ENCODE measurements around the gene ZDHHC14. TPM values are rescaled to one million over a fixed set of nuclear protein-coding genes. Genes with fewer than 3 reads are reported as not detected.
"Not testable (repeated sequence)": the region's sequence is repeated elsewhere in the genome, so short reads cannot be mapped to it uniquely, and the experiment has no call there.

Gene ZDHHC14
- polyA plus RNA-seq, 6 donors from 2014 or later, result 1.7 to 10.5 (median 4.1) TPM

DNA sequence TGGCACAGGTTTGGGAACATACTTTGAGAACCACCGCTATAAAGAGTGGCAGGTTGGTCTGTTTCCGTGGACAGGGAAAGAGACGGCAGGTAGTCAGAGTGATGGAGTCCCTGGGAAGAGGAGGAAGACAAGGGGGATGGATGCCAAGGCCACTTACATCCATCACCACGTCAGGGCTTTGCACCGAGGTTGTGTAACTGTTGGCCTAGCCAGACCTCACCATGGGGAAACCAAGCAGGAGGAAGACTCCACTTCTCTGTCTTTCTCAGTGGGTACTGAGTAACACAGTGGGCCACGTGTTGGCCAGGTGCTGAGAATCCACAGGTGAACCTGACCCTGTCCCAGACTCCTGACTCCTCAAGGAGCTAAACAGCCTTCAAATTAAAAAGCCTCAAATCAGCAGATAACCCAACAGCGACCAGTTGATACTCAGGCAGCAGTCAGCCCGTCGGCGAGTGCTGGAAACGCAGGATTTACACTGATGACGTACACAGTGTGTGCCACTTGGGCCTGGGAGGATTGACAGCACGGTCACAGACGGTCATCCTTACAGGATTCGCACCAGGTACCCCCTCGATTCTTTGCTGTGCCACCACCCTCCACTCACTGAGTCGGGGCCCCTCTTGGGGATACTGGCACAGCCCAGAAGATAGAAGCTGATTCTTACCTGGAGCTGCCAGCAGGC, 307.4 kb downstream of the ZDHHC14 start:
- H3K27me3 Mint-ChIP-seq, result peaks cover 5 to 27% (median 20%) of the 10 kb centered on the region in 3 donors
- H3K4me3 Mint-ChIP-seq, result no peak overlapping the region
- peaks cover 0 to 4% (median 0%) of the 10 kb centered on the region in 3 donors for H3K4me1 Mint-ChIP-seq
- H3K36me3 Mint-ChIP-seq, result no peaks in the 10 kb centered on the region
- H3K9me3 Mint-ChIP-seq, result no peaks in the 10 kb centered on the region
- DNase-seq (no peak), ATAC-seq (ENCODE audit: low read depth in 2 of 2) (no peak)
- no peak overlapping the region for H3K27ac Mint-ChIP-seq

DNA sequence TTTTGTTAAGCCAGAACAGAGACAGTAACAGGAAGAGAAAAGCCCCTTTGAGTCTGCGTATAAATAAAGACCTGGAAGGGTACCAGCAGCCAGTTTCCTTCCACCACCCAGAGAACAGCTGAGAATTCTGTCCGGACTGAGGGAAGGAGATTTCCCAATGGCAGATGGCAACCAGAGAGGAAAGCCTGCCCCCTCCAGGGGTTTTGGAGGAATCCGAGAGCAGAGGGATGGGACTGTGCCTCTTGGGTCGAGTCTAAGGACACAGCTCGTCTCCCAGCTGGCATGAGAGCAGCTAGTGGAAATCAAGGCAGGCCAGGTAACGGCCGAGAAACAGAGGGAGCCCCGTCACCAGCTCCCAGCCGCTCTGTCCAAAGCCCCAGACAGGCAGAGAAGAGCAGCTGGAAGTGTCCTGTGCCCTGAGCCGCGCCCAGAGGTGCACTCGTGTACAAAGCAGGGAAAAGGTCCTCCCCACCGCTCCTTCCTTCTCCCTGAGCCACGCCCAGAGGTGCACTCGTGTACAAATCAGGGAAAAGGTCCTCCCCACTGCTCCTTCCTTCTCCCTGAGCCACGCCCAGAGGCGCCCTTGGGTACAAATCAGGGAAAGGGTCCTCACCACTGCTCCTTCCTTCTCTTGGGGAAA, 308.1 kb downstream of the ZDHHC14 start:
- H3K36me3 Mint-ChIP-seq, result no peaks in the 10 kb centered on the region
- H3K27ac Mint-ChIP-seq, result peak overlapping the region in 1 of 6 donors; percentile 81
- peaks cover 0 to 4% (median 0%) of the 10 kb centered on the region in 3 donors for H3K4me1 Mint-ChIP-seq
- ATAC-seq (ENCODE audit: low read depth in 2 of 2) (no peak), DNase-seq (no peak)
- peaks cover 5 to 27% (median 20%) of the 10 kb centered on the region in 3 donors for H3K27me3 Mint-ChIP-seq
- no peaks in the 10 kb centered on the region for H3K9me3 Mint-ChIP-seq
- peak overlapping the region in 1 of 8 donors; percentile 66 for H3K4me3 Mint-ChIP-seq

DNA sequence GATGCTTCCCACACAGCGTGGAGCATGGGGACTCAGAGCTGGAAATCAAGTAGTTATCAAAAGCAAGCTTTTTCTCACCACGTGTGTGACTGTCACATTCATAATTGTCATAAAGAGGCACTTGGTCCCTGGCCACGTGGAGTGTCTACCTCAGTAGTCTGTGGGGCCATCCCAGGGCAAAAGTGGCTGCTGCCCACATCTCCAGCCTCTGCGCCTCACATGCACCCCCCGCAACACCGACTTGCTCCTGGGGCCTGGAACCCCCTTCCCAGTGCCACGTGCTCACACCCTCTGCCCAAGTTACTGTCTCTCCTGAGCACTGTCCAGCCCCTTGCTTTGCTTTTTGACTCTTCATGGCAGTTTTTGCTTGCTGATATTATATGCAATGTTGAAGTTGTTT, 308.9 kb downstream of the ZDHHC14 start:
- peaks cover 5 to 27% (median 20%) of the 10 kb centered on the region in 3 donors for H3K27me3 Mint-ChIP-seq
- no peak overlapping the region for H3K27ac Mint-ChIP-seq
- DNase-seq (no peak), ATAC-seq (ENCODE audit: low read depth in 2 of 2) (no peak)
- peaks cover 0 to 4% (median 0%) of the 10 kb centered on the region in 3 donors for H3K4me1 Mint-ChIP-seq
- no peaks in the 10 kb centered on the region for H3K9me3 Mint-ChIP-seq
- no peak overlapping the region for H3K4me3 Mint-ChIP-seq
- no peaks in the 10 kb centered on the region for H3K36me3 Mint-ChIP-seq

DNA sequence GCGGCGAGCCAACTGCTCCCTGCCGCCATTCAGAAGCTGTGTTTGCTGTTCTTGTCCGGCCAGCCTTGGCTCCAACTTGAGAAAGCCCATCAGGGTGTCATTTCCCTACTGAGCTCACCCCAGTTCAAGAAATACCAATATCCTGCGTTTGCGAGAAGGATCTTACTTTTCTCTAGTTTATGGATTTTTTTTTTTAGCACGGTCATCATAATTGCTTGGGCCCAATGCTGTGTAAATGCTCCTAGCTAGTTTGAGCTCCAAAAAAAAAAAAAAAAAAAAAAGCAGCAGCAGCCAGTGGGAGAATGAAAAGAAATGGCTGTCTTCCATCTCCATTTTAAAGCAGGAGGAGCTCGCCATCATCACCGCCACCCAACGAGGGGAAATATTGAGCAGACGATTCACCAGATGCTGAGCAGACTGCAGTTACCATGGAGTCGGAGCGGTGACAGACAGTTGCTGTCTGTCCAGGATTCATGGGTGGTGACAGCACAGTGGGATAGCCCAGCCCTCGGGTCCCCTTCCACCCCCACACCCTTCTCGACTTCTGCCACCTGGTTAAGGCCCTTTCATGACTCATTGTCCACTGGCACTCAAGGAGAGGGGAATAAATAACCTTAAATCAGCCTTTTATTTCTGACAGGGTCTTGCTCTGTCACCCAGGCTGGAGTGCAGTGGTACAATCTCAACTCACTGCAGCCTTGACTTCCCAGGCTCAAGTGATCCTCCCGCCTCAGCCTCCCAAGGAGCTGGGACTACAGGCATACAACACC, 309.6 kb downstream of the ZDHHC14 start:
- H3K36me3 Mint-ChIP-seq, result no peaks in the 10 kb centered on the region

DNA sequence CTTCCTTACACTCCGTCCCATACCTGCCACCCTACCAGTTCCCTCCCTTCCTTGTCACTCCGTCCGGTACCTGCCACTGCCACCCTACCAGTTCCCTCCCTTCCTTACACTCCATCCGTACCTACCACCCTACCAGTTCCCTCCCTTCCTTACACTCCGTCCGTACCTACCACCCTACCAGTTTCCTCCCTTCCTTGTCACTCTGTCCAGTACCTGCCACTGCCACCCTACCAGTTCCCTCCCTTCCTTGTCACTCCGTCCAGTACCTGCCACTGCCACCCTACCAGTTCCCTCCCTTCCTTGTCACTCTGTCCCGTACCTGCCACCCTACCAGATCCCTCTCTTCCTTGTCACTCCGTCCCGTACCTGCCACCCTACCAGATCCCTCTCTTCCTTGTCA, 310.6 kb downstream of the ZDHHC14 start:
- H3K9me3 Mint-ChIP-seq; ATAC-seq (ENCODE audit: low read depth in 2 of 2); H3K36me3 Mint-ChIP-seq; DNase-seq; H3K27ac Mint-ChIP-seq; H3K4me1 Mint-ChIP-seq; H3K4me3 Mint-ChIP-seq: not testable (repeated sequence)
- H3K27me3 Mint-ChIP-seq, result peaks cover 5 to 27% (median 20%) of the 10 kb centered on the region in 3 donors

More for the DNA sequence above, 309.6 kb downstream of the ZDHHC14 start:
- peak overlapping the region in 1 of 6 donors; percentile 31 for H3K27ac Mint-ChIP-seq
- ATAC-seq (ENCODE audit: low read depth in 2 of 2) (no peak), DNase-seq (no peak)
- no peaks in the 10 kb centered on the region for H3K9me3 Mint-ChIP-seq
- H3K4me1 Mint-ChIP-seq, result peaks cover 0 to 4% (median 0%) of the 10 kb centered on the region in 3 donors
- peaks cover 5 to 27% (median 20%) of the 10 kb centered on the region in 3 donors for H3K27me3 Mint-ChIP-seq
- H3K4me3 Mint-ChIP-seq, result no peak overlapping the region

DNA sequence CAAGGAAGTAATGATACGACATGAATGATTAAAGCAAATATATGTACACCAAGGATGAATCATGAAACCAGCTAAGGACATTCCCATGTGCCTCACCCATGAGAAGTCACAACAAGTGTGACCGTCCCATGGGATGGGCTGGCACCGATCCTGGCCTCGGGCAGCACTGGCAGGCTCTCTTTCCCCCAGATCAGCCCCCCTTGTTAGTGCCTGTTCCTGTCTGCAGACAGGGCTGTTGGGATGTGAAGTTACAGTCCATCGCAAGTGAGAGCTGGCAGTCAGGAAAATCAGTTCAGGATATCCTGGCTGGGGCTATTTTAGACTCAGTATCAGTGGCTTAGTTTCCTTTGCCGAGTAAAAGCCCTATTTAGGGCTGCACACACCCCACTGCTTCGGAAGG, 312.9 kb downstream of the ZDHHC14 start:
- Mint-ChIP-seq H3K27me3 (peaks cover 12 to 36% (median 28%) of the 10 kb centered on the region in 3 donors), H3K4me1 (peaks cover 0 to 4% (median 0%) of the 10 kb centered on the region in 3 donors), H3K27ac (no peak overlapping the region), H3K9me3 (peaks cover 0 to 8% (median 3%) of the 10 kb centered on the region in 7 donors), H3K4me3 (no peak overlapping the region), H3K36me3 (peaks cover 0 to 7% of the 10 kb centered on the region in 2 donors)
- DNase-seq (no peak), ATAC-seq (ENCODE audit: low read depth in 2 of 2) (no peak)

DNA sequence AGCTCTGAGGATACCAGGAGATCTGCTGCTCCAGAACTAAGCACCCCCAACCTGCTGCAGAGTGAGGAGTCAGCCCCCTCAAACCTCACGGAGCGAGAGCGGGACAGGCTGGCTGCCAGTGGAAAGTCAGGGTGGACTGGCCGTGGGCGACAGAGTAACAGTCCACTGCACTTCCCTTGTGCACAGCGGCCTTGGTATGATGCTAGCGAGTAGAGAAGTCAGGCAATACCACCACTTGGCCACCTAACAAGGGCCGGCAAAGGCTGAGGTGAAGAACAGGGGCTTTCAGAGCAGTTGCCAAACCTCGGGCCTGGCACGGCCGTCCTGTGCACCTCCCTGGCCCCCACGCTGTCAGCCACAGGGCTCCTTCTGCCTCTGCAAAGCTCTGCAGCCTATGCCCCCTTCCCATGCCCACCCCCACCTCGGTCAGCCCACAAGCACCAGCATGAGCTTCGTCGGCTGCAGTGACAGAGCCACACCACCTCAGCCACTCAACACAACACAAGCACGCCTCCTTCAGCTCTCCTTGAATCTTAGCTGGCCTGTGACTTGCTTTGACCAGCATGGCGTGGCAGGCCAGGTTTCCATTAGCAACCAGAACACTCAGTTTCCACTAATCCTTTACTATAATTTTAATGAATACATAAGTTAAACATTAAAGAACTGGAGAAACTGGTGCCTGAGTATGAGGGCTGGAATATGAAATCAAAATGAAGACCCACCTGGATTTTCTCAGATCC, 314.5 kb downstream of the ZDHHC14 start:
- H3K4me1 Mint-ChIP-seq, result peaks cover 0 to 4% (median 0%) of the 10 kb centered on the region in 3 donors

DNA sequence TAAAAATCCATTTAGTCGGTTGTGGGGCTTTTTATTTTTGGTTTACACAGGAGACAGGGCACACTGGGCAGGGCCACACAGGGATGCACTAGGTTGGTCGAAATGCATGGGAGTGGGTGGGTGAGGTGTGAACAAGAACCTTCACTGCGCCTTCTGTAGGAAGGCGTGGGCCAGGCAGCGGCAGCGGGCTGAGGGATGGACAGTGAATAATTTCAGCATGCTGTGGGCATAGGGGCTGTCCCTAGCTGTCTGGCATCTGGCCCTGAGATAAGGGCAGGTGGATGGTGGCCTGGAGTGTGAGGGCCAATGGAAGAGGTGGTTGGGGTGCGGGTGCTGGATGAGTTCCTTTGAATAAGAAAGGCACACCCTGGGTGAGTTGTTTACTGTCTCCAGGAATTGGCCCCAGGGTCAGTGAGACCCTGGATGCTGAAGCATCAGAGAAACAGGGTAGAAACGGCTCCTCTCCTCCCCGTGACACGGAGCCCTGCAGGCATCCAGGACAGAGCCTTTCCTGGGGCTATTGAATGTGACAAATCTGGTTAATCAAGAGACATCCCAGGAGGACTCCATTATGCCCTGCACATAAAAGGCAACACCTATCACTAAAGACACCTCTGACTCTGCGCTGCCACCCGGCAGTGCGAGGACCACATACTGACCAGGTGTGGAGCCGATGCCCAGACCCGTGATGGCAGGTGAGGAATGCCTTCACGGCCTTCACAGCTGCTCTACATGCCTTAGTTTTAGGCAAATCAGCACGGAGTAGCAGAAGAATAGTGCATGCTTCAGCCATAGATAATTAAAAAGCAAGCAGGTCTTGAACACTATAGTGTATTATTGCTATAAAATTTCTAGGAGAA, 319.0 kb downstream of the ZDHHC14 start:
- peaks cover 0 to 18% of the 10 kb centered on the region in 2 donors for H3K36me3 Mint-ChIP-seq
- no peak overlapping the region for H3K27ac Mint-ChIP-seq
- ATAC-seq (ENCODE audit: low read depth in 2 of 2), result no peak
- H3K4me3 Mint-ChIP-seq, result no peak overlapping the region
- DNase-seq, result no peak
- H3K4me1 Mint-ChIP-seq, result no peaks in the 10 kb centered on the region
- peaks cover 15 to 23% (median 19%) of the 10 kb centered on the region in 3 donors for H3K27me3 Mint-ChIP-seq
- peaks cover 0 to 8% (median 3%) of the 10 kb centered on the region in 7 donors for H3K9me3 Mint-ChIP-seq

More for the DNA sequence above, 314.5 kb downstream of the ZDHHC14 start:
- ATAC-seq (ENCODE audit: low read depth in 2 of 2) (no peak), DNase-seq (no peak)
- no peak overlapping the region for H3K4me3 Mint-ChIP-seq
- peaks cover 0 to 7% of the 10 kb centered on the region in 2 donors for H3K36me3 Mint-ChIP-seq
- H3K27me3 Mint-ChIP-seq, result peaks cover 11 to 28% (median 28%) of the 10 kb centered on the region in 3 donors
- no peak overlapping the region for H3K27ac Mint-ChIP-seq
- H3K9me3 Mint-ChIP-seq, result peaks cover 0 to 8% (median 3%) of the 10 kb centered on the region in 7 donors

DNA sequence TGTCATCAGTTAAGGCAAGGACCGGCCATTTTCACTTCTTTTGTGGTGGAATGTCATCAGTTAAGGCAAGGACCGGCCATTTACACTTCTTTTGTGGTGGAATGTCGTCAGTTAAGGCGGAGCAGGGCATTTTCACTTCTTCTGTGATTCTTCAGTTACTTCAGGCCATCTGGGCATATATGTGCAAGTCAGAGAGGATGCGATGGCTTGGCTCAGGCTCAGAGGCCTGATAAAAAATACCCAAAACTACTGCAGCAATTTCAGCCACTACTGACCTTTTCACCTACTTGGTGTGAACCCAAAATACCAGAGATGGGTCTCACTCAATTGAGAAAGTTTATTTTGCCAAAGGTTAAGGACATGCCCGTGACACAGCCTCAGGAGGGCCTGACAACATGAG, 325.4 kb downstream of the ZDHHC14 start:
- not testable (repeated sequence) for H3K9me3 Mint-ChIP-seq; ATAC-seq (ENCODE audit: low read depth in 2 of 2); H3K27ac Mint-ChIP-seq; H3K4me3 Mint-ChIP-seq; H3K4me1 Mint-ChIP-seq; DNase-seq
- peaks cover 0 to 17% of the 10 kb centered on the region in 2 donors for H3K36me3 Mint-ChIP-seq
- peaks cover 2 to 14% (median 12%) of the 10 kb centered on the region in 3 donors for H3K27me3 Mint-ChIP-seq

DNA sequence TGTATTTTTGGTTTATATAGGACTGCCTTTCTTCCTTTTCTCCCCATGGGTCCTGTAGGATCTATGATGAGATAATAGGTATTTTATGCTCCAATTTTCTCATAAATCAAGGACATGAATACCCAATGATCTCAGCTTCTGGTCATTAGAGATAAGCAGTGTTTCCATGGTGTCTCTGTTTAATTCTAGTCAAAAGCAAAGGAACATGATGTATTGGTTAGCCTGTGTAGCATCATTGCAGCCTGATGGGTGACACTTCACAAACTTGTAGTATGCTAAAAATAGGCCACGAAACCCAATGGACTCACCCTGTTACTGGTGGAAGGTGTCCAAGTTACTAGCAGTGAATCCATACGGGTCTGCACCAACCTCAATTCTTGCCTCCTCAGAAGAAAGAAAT, 325.9 kb downstream of the ZDHHC14 start:
- no peak overlapping the region for H3K27ac Mint-ChIP-seq
- H3K9me3 Mint-ChIP-seq, result peaks cover 0 to 3% (median 0%) of the 10 kb centered on the region in 7 donors
- peaks cover 0 to 17% of the 10 kb centered on the region in 2 donors for H3K36me3 Mint-ChIP-seq
- H3K4me1 Mint-ChIP-seq, result no peaks in the 10 kb centered on the region
- no peak overlapping the region for H3K4me3 Mint-ChIP-seq
- DNase-seq (no peak), ATAC-seq (ENCODE audit: low read depth in 2 of 2) (no peak)
- H3K27me3 Mint-ChIP-seq, result peaks cover 0 to 14% (median 12%) of the 10 kb centered on the region in 3 donors

DNA sequence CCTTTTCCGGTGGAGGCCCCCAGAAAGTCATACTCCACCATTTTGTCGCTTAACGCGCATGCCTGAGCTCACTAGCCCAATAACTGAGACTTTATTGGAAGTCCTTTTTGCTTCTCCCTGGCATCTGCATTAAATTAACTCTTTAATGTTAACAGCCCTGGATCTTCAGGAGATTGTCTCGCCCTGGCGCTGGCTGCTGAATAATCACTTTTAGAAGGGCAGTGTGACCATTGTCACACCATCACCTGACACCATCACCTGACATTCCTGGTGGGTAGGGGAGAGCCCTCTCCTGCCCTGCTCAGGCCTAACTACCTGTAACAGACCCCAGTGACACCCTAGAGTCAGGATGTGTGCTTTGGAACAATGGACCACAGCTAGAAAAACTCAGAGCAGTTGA, 326.6 kb downstream of the ZDHHC14 start:
- Mint-ChIP-seq H3K27me3 (peaks cover 0 to 14% (median 12%) of the 10 kb centered on the region in 3 donors), H3K27ac (no peak overlapping the region), H3K4me3 (no peak overlapping the region), H3K9me3 (peaks cover 0 to 3% (median 0%) of the 10 kb centered on the region in 7 donors), H3K36me3 (peaks cover 0 to 17% of the 10 kb centered on the region in 2 donors), H3K4me1 (no peaks in the 10 kb centered on the region)
- ATAC-seq (ENCODE audit: low read depth in 2 of 2) (no peak), DNase-seq (no peak)

DNA sequence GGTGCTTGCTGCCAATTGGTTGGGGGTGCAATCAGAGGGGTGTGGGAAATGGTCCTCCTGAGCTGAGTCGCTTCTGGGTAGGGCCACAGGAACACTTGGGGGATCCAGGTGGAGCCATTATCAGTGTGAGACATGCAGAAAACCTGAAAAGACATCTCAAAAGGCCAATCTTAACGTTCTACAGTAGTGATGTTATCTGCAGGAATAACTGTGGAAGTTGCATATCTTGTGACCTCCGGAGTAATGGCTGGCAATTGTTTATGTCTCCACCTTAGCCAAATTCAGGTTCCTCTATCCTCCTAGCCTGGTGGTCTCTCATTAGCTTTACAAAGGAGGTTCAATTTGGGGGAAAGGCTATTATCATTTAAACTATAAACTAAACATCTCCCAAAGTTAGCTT, 327.2 kb downstream of the ZDHHC14 start:
- DNase-seq (no peak), ATAC-seq (ENCODE audit: low read depth in 2 of 2) (no peak)
- no peaks in the 10 kb centered on the region for H3K4me1 Mint-ChIP-seq
- peaks cover 0 to 3% (median 0%) of the 10 kb centered on the region in 7 donors for H3K9me3 Mint-ChIP-seq
- H3K4me3 Mint-ChIP-seq, result no peak overlapping the region
- H3K27ac Mint-ChIP-seq, result peak overlapping the region in 1 of 6 donors; percentile 21
- peaks cover 0 to 17% of the 10 kb centered on the region in 2 donors for H3K36me3 Mint-ChIP-seq
- peaks cover 0 to 14% (median 12%) of the 10 kb centered on the region in 3 donors for H3K27me3 Mint-ChIP-seq
